GM18870 (cell line): ENCODE results near the gene RXRG.

Experiments used
- ATAC-seq: cut with Tn5 transposase; IDR thresholded peaks from one replicate; pipeline ENCODE4 v1.9.1; 2021; ENCODE audit warnings: moderate library complexity; ENCODE audit not compliant: unreplicated experiment

RXRG gene

DNA sequence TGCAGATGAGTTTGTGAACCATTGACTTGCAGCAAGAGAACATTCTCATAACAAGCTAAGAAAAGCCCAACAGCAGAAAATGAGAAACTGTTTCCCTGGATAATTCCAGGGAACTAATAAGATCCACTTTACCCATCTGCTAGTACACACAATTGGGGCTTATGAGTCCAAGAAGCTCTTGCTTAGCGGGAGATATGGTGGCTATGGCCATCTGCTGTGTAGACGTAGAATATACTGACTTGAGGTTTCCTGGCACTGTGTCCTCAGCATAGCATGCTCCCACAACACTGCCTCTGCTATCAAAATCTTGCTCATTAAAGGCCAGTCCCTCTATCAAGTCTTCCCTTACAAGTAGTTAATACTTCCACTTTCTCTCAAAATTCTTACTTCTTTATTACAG lies 6.8 kb upstream of the RXRG start:
- no peak for ATAC-seq

- no peak for ATAC-seq
These were observed 4.2 kb upstream of the RXRG start for GRCh38 chr1:165449131-165449530.

DNA sequence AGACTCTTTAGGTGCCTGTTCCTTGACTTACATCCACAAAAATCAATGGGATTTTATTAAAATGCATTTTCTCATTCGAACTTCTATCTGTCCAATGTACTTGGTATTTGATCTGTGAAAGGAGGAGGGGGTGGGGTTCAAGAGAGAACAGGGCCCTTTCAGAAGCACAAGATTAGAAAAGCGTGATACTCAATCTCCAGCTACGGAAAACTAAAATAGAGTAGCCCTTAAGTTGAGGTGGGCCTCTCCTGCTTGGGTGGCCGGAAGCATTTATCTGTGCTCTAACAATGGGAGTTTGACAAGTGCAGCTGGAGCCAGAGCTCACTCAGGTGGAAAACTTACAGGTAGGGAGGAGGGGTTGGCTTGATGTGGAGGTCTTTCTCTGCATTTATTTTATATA lies 462 bp upstream of the RXRG start:
- no peak for ATAC-seq

- ATAC-seq, result no peak
These were observed 1.2 kb downstream of the RXRG start for GRCh38 chr1:165443539-165444311.

DNA sequence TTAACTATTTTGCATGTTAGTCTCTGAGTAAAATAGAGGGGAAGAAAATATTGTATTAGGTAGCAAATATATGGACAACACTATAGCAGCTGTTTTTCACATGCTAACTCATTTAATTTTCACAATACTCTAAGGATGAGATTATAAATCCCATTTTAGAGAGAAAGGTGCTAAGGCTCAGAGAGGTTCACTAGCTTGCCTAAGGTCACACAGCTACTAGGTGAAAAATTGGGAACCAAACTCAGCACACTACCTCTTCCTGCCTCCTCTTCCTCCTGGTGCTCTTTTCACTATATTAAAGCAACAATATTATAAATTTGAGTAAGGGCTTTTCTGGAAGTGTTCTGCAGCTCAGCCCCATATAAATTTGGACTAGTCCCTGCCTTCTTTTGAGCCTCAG lies 2.3 kb downstream of the RXRG start:
- ATAC-seq, result no peak

GRCh38 chr1:165442053-165442452 lies 2.9 kb downstream of the RXRG start:
- ATAC-seq, result no peak

GRCh38 chr1:165441166-165441880 lies 3.6 kb downstream of the RXRG start:
- no peak for ATAC-seq

DNA sequence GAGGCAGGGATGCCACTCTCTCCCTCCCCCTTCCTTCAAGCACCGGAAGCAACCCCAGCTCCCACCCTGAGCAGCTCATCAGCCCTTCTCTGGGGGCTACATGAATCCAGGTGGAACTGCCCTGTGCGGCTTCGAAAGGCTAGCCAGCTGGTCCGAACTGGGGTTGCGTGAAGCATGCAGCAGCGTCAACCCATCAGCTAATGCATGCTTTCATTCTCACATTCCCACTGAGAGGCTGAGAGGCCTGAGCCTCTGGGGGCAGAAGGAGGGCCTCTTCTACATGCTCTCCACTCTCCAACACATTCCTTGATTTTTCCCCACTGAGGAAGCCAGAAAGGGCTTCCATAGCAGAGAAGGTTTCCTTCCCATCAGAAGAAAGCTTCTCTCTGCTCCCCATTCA lies 5.6 kb downstream of the RXRG start:
- ATAC-seq, result no peak

DNA sequence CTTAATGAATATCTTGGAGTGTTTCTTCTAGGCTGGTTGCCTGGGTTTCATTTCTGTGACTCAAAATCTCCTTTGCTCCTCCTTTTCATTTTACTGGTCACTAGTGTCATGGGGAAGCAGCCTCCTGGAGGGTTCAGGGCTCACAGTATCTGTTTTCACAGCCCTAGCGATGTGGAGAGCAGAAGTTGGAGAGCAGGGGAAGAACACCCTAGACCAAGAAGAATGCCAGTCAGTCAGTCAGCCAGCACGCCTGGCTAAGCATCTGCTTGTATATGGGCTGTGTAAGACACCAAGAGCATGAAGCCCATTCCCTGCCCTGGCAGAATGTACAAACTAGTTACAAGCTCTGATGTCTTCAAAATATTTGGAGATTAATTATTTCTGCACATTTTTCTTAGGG lies 7.9 kb downstream of the RXRG start:
- no peak for ATAC-seq

DNA sequence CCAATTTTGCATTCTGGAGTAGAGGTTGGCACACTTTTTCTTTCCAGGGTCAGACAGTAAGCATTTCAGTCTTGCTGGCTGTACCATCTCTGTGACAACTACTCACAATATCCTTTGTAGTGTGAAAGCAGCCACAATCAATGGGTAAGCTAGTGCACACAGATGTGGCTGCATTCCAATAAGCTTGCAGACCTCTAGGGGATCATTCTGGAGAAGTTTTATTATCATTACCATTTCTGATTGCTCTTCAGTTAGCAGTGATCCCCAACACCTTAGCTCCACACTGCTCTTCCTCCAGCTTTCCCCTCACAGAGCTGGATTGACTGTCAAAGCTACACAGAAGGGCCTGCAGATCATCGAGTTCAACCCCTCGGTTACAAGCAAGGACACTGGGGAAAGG lies 9.1 kb downstream of the RXRG start:
- no peak for ATAC-seq

DNA sequence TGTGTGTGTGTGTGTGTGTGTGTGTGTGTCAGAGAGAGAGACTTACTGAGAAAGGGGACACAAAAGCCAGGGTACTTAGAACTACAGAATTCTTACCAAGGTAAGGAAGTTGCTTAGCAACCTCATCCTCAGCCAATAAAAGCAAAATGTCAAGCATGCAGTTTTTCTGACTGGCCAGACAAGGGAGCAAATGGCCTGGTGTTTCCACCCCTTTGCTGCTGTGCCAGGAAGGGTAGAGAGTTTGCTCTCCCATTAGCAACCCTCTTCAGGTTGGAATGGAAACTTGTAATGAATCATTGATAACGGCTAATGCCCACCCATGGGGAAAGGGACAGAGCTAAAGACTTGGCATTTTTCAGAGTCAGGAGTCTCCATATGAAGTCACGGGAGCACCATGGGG lies 10.6 kb downstream of the RXRG start:
- ATAC-seq, result no peak

GRCh38 chr1:165431079-165431478 lies 13.8 kb downstream of the RXRG start:
- ATAC-seq, result peak; percentile 93

GRCh38 chr1:165426745-165427144 lies 18.2 kb downstream of the RXRG start:
- no peak for ATAC-seq

- no peak for ATAC-seq
These were observed 19.3 kb downstream of the RXRG start for GRCh38 chr1:165425621-165426020.

DNA sequence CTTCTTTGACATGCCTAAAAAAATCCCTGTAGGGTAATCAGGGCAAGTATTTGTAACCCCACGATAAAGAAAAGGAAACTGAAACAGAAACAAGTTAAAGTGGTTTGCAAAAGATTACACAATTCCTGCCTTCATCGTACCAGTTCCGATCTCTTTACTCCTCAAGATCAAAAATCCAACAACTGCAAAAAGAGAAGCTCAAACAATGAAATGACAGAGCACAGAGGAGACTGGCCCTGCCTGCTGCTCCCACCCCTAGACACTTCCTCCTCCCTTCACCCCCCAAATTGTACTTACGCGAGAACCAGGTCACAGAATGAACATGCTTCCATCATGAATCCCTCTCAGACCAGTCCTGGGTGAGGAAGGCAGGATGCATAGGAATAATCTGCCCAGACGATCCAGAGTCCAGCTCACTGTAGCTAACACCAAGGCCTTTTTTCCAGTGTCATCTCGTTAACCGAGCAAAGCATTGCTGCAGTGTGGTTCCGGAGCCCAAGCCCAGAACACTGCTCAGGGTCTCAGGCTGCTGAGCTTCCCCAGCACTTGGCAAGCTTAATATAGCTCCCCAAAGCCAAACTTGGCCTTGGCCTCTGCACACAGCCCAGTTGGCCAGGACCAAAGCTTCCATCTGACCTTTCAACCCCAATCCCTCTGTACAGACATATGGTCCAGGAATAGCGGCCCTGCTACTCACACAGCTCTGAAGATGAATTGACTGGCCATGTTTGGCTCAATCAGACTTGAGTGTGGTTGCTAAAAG lies 20.3 kb downstream of the RXRG start:
- peak; percentile 76 for ATAC-seq

DNA sequence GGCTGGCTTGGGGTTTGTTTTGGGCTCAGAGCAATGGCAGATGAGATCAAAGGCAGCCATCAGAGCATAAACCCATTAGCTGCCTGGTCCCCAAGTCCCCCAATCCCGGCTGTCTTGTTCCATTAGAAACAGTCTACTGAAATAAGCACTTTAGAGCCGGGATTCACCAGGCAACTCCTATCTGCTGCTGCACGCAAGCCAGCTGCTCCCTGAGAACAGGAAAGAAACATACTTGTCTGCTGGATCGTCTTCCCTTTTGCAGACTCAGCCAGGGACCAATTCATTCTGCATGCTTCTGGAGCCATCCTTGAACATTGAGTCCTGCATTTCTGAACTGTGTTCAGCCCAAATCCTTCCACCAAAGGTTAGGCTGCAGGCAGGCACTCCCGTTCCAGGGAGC lies 21.8 kb downstream of the RXRG start:
- ATAC-seq, result no peak

DNA sequence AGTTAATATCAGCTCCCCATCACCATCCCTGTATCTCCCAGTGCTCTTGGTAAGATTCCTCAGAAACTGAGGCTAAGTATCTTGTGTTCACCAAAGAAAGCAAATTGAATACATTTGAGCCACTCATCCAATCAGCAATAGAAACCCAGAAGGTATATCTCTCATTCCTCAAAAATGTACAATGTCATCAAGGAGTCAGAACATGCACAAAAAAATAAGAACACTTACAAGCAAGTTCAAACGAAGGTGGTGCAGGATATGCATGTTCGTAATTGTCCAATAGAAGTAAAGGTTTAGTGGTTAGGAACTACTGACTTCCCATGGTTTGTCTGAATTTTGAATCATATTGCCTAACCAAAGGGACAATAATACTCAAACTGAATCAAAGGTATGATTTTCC lies 24.3 kb downstream of the RXRG start:
- ATAC-seq, result no peak

- no peak for ATAC-seq
These were observed 25.1 kb downstream of the RXRG start for GRCh38 chr1:165419839-165420238.

- ATAC-seq, result no peak
These were observed 26.7 kb downstream of the RXRG start for GRCh38 chr1:165418195-165418594.

DNA sequence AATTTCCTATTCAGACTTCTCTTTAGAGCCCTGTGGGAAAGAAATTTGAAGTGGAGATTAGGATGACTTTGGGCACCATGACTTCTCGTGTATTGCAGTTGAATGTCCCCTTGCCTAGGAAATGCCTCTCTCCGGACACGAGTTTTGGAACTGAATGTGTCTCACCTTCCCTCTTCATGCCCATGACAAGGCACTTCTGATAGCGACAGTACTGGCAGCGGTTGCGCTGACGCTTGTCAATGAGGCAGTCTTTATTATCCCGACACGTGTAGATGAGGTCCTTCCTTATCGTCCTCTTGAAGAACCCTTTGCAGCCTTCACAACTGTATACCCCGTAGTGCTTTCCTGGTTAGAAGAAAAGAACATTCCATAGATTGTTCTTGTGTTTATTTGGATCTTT lies 28.1 kb downstream of the RXRG start:
- no peak for ATAC-seq

GRCh38 chr1:165415068-165415467 lies 29.9 kb downstream of the RXRG start:
- no peak for ATAC-seq

DNA sequence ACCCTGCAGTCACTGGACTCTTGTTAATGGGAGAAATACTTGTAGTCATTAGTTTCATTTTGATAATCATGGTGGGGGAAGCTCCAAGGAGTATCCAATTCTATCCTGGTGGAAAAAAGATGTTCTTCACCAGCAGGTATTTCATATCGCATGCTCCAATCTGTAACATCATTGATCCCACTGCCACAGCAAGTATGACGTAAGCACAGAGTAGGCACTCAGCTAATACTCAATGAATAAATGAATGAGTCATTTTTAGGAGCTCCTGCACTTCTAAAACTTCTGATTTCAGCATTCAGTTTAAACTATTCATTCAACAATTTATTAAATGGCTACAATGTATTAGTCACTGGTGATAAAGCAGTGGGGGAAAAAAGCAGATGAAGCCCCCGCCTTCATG lies 30.3 kb downstream of the RXRG start:
- ATAC-seq, result no peak
